Esophagus squamous epithelium (tissue), 5 donors: ENCODE measurements around the gene STAT4. TPM values are rescaled to one million over a fixed set of nuclear protein-coding genes. Genes with fewer than 3 reads are reported as not detected.

Experiments
- DNase-seq: peaks from one replicate; lab custom pipeline; 2025; lab: John Stamatoyannopoulos, UW
- H3K27ac ChIP-seq, 4 donors: fragments of 200-600 bp; sonication (generic); one replicate each; pipeline ENCODE4 v1.5.1; 2016 to 2019; ENCODE audit warnings: mild to moderate bottlenecking in 1 of 4
- H3K27me3 ChIP-seq, 4 donors: fragments of 200-600 bp; sonication (generic); 1 replicate in 3 of 4; 2 replicates in 1 of 4; pipeline versions ENCODE4 v1.5.1 to v1.6.0; 2017 to 2021; ENCODE audit warnings: antibody characterized with exemption in 1 of 4
- H3K36me3 ChIP-seq, 3 donors: fragments of 200-600 bp; sonication (generic); one replicate each; pipeline ENCODE4 v1.5.1; 2016 to 2019
- H3K4me1 ChIP-seq, 3 donors: fragments of 200-600 bp; sonication (generic); one replicate each; pipeline ENCODE4 v1.5.1; 2017 to 2019
- H3K4me3 ChIP-seq, 4 donors: fragments of 200-600 bp; sonication (generic); 1 replicate in 3 of 4; 2 replicates in 1 of 4; pipeline ENCODE4 v1.5.1; 2016 to 2019; ENCODE audit warnings: mild to moderate bottlenecking in 2 of 4, moderate library complexity in 1 of 4
- H3K9me3 ChIP-seq, 3 donors: fragments of 200-600 bp; sonication (generic); one replicate each; pipeline ENCODE4 v1.5.1; 2016 to 2019
- POLR2A ChIP-seq, 4 donors: fragments of 450-650 bp; IDR thresholded peaks; one replicate each; pipeline ENCODE4 v1.6.1; 2017; ENCODE audit warnings: antibody characterized with exemption in 4 of 4, mild to moderate bottlenecking in 4 of 4, moderate library complexity in 3 of 4
- WGBS, 2 donors: methylation state at CpG; one replicate each; pipeline ENCODE4 v1.1.5; 2018; 5-methylcytosine and 5-hydroxymethylcytosine counted together
- intact Hi-C: fragments of 100-400 bp; cut with DNase I; formaldehyde crosslinking; loops from one replicate; pipeline ENCODE4 v1.15.0; 2022
- total RNA-seq, 4 donors: library from RNA; depleted of rRNA; stranded (reverse); fragments of >200 nt; gene quantifications; one replicate each; pipeline ENCODE4 v1.1.0, GENCODE V29; 2016
- TF ChIP-seq, protein P1 (sequence below), 6 experiments: fragments of 450-650 bp in 4 of 6; fragments of 200-600 bp in 2 of 6; sonication (generic) in 2 of 6; IDR thresholded peaks; one replicate each; pipeline ENCODE4 v1.5.1; 2016 to 2019; ENCODE audit warnings: antibody characterized with exemption in 6 of 6, mild to moderate bottlenecking in 4 of 6, moderate library complexity in 4 of 6
- donor health status: DM: yes; HTN: yes; CAD: no.

STAT4 gene
- total RNA-seq, 4 donors from 2014 or later = 0.47 to 3.2 (median 2.1) TPM

DNA sequence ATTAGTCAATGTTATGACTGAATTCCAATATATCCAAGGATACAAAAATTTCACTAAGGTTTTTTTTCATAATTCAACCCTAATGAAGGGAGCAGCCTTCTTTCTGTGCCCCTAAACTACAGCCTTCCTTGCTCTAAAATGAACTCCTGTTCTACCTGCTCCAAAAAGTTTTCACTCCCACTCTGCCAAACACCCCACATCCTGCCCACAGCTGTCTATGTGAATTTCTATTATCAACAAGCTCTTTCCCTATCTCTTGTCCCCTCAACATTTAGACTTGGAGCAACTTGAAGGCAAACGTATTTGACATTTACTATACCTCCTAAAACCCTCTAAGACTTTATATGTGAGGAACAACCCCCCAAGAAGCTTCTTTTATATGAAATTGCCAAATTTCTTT is 2.5 kb downstream of the STAT4 start:
- TF ChIP-seq POLR2A (IDR thresholded peaks at IDR 0.05) = no peak
- TF ChIP-seq, protein P1, sequence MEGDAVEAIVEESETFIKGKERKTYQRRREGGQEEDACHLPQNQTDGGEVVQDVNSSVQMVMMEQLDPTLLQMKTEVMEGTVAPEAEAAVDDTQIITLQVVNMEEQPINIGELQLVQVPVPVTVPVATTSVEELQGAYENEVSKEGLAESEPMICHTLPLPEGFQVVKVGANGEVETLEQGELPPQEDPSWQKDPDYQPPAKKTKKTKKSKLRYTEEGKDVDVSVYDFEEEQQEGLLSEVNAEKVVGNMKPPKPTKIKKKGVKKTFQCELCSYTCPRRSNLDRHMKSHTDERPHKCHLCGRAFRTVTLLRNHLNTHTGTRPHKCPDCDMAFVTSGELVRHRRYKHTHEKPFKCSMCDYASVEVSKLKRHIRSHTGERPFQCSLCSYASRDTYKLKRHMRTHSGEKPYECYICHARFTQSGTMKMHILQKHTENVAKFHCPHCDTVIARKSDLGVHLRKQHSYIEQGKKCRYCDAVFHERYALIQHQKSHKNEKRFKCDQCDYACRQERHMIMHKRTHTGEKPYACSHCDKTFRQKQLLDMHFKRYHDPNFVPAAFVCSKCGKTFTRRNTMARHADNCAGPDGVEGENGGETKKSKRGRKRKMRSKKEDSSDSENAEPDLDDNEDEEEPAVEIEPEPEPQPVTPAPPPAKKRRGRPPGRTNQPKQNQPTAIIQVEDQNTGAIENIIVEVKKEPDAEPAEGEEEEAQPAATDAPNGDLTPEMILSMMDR (IDR thresholded peaks at IDR 0.05) = no peak
- 69% methylated on average over 1 of the region's 1 CpG for WGBS, 2 donors
- Histone ChIP-seq H3K36me3 (no peaks in the 10 kb centered on the region), H3K27ac (no peak overlapping the region), H3K4me3 (no peak overlapping the region), H3K27me3 (peaks cover 0 to 10% (median 0%) of the 10 kb centered on the region in 4 donors), H3K4me1 (peaks cover 0 to 13% (median 0%) of the 10 kb centered on the region in 3 donors), H3K9me3 (no peaks in the 10 kb centered on the region)
- intact Hi-C loops = no loop called here
- DNase-seq = no peak

DNA sequence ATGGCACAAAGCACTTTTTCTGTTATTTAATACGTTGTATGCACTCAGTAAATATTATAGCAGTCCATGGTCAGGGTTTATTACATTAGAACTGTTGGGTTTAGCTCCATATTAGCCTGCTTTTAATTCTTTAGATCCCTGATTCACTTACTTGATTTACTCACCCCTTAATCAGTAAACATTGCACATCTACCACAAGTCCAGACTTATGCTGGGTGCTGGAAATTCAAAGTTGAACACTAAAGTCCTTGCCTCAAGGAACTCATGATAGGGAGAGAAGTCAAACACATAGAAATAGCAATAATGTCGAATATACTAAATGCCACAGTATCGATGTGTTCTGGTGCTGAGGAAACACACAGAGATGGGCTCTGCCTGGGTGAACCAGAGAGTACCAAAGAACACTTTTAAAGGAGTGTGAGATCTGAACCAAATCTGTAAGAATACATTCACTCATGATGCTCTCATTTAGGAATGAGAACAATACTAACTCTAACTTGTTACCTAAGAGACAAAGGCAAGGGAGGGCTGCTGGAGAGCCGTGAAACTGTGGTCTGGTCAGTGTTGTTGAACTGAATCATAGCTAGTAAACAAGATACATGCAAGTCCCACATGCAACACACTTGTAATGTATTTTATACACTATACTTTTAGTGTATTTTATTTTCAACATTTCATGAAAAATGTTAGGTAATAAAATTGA is 4.9 kb downstream of the STAT4 start:
- no peak for TF ChIP-seq POLR2A (IDR thresholded peaks at IDR 0.05)
- TF ChIP-seq, protein P1 (IDR thresholded peaks at IDR 0.05) = no peak
- peaks cover 0 to 9% (median 0%) of the 10 kb centered on the region in 3 donors for H3K4me1 ChIP-seq
- no peak overlapping the region for H3K27ac ChIP-seq
- peaks cover 0 to 8% (median 0%) of the 10 kb centered on the region in 4 donors for H3K27me3 ChIP-seq
- no peaks in the 10 kb centered on the region for H3K36me3 ChIP-seq
- no peak overlapping the region for H3K4me3 ChIP-seq
- no peak for DNase-seq
- 49 to 70% methylated on average over 4 of the region's 4 CpGs for WGBS, 2 donors
- no peaks in the 10 kb centered on the region for H3K9me3 ChIP-seq
- intact Hi-C loops = no loop called here

DNA sequence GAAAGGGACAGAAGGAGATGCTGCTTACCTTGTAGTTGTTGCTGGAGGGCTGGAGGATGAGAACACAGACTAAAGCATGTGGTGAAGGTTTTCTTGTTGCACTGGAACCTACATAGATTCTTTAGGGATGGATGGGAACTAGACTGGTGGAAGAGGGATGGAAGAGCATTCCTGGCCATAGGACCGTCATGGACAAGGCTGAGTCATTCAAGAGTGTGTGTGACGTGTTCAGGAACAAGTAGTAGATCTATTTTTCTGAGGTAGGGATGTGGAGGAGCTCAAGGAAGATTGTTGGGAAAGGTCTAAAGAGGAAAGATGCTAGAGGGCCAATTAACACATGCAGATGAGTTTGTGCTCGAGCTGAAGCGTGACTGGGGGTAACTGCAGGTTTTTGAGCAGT is 6.6 kb downstream of the STAT4 start:
- TF ChIP-seq, protein P1 (IDR thresholded peaks at IDR 0.05) = no peak
- no peak for TF ChIP-seq POLR2A (IDR thresholded peaks at IDR 0.05)
- Histone ChIP-seq H3K9me3 (no peaks in the 10 kb centered on the region), H3K36me3 (no peaks in the 10 kb centered on the region), H3K4me3 (no peak overlapping the region), H3K27me3 (peaks cover 0 to 3% (median 0%) of the 10 kb centered on the region in 4 donors), H3K27ac (no peak overlapping the region), H3K4me1 (no peaks in the 10 kb centered on the region)
- intact Hi-C loops = no loop called here
- WGBS, 2 donors = 64 to 85% methylated on average over 4 of the region's 4 CpGs
- no peak for DNase-seq

DNA sequence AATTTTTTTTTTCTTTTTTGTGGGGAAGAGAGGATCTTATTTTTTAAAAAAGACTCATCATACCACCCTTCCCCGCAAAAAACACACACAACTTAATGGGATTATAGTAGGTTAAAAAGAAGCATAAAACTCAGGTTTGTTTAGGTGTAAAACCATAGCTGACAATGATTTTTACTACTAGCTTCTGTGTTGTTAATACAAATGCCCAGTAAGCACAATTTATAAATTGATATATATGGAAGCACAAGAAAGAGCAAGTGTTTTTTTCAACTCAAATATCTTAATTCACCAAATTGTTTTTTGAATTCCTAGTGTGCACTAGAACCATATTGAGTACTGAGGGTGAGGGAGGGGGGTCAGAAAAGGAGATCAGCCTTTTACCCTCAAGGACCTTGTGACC is 7.0 kb downstream of the STAT4 start:
- no peak for DNase-seq
- WGBS, 2 donors = 91 to 94% methylated on average over 1 of the region's 1 CpG
- intact Hi-C loops = no loop called here

DNA sequence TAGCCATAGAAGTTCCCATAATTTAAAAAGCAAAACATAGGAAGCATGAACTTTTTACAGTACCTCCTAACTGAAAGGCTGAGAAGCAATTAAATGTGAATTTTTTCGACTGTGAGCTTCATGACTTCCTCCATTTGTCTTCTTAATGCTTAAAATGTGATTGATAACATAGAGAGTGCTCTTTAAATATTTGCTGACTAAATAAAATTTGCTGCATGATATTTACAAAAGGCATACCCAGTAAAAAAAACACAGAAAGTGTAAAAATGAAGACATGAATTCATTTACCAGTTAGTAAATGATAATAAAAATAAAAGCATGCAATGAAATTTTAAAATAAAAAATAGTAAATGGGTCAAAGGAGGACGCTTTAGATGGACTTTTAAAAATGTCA is 21.9 kb downstream of the STAT4 start:
- intact Hi-C loops = no loop called here
- H3K27ac ChIP-seq = no peak overlapping the region
- 50 to 61% methylated on average over 2 of the region's 2 CpGs for WGBS, 2 donors

More for the DNA sequence above, 7.0 kb downstream of the STAT4 start:
- no peak overlapping the region for H3K27ac ChIP-seq
- no peaks in the 10 kb centered on the region for H3K9me3 ChIP-seq
- H3K27me3 ChIP-seq = peaks cover 0 to 1% (median 0%) of the 10 kb centered on the region in 4 donors
- no peak for TF ChIP-seq POLR2A (IDR thresholded peaks at IDR 0.05)
- no peaks in the 10 kb centered on the region for H3K4me1 ChIP-seq
- H3K36me3 ChIP-seq = no peaks in the 10 kb centered on the region
- H3K4me3 ChIP-seq = no peak overlapping the region

More for the DNA sequence above, 21.9 kb downstream of the STAT4 start:
- H3K36me3 ChIP-seq = no peaks in the 10 kb centered on the region
- TF ChIP-seq POLR2A (IDR thresholded peaks at IDR 0.05) = no peak
- TF ChIP-seq, protein P1 (IDR thresholded peaks at IDR 0.05) = no peak
- H3K4me3 ChIP-seq = no peak overlapping the region
- H3K9me3 ChIP-seq = no peaks in the 10 kb centered on the region
- H3K27me3 ChIP-seq = no peaks in the 10 kb centered on the region
- H3K4me1 ChIP-seq = no peaks in the 10 kb centered on the region
- no peak for DNase-seq
